GM23338 (cell line): ENCODE results near the gene COLQ.

ENCODE experiments used
- CREB1 ChIP-seq: fragments of 250-450 bp; sonication (Bioruptor Pico); IDR thresholded peaks from 2 replicates; pipeline ENCODE4 v1.5.0; 2020; ENCODE audit warnings: low read depth, mild to moderate bottlenecking, moderate library complexity
- CTCF ChIP-seq, 2 experiments: fragments of 200-600 bp in 1 of 2; sonication (generic) in 1 of 2; conservative IDR thresholded peaks; 2 replicates each; pipeline versions ENCODE4 v1.5.1 to v1.6.1; 2016 to 2017; ENCODE audit warnings: antibody characterized with exemption in 2 of 2, low read depth in 2 of 2, mild to moderate bottlenecking in 2 of 2, moderate library complexity in 1 of 2
- ETS1 ChIP-seq: IDR thresholded peaks from 2 replicates; pipeline ENCODE4 v1.6.1; 2016; ENCODE audit warnings: antibody characterized with exemption
- EZH2 ChIP-seq: fragments of 200-600 bp; sonication (generic); IDR thresholded peaks from one replicate; pipeline ENCODE4 v1.8.0; 2017; ENCODE audit warnings: antibody characterized with exemption, mild to moderate bottlenecking, low read depth; ENCODE audit not compliant: unreplicated experiment
- EZH2phosphoT487 ChIP-seq: fragments of 200-600 bp; sonication (generic); IDR thresholded peaks from one replicate; pipeline ENCODE4 v1.8.1; 2018; ENCODE audit warnings: antibody characterized with exemption; ENCODE audit not compliant: unreplicated experiment
- JUNB ChIP-seq: IDR thresholded peaks from one replicate; pipeline ENCODE4 v1.6.1; 2016; ENCODE audit warnings: antibody characterized with exemption; ENCODE audit not compliant: unreplicated experiment
- NANOG ChIP-seq: IDR thresholded peaks from 2 replicates; pipeline ENCODE4 v1.6.1; 2016; ENCODE audit warnings: antibody characterized with exemption, borderline replicate concordance
- POLR2AphosphoS5 ChIP-seq: IDR thresholded peaks from 2 replicates; pipeline ENCODE4 v1.6.1; 2016; ENCODE audit warnings: antibody characterized with exemption, low read depth
- STAT1 ChIP-seq: IDR thresholded peaks from one replicate; pipeline ENCODE4 v1.6.1; 2016; ENCODE audit warnings: antibody characterized with exemption; ENCODE audit not compliant: unreplicated experiment
- ZNF114 ChIP-seq: fragments of 250-450 bp; sonication (Bioruptor Pico); IDR thresholded peaks from 2 replicates; pipeline ENCODE4 v1.5.0; 2020; ENCODE audit warnings: mild to moderate bottlenecking, moderate library complexity
- ZNF331 ChIP-seq: fragments of 250-450 bp; sonication (Bioruptor Pico); IDR thresholded peaks from 2 replicates; pipeline ENCODE4 v1.5.0; 2020; ENCODE audit warnings: low read depth, mild to moderate bottlenecking, moderate library complexity
- ZNF462 ChIP-seq: fragments of 250-450 bp; sonication (Bioruptor Pico); IDR thresholded peaks from 2 replicates; pipeline ENCODE4 v1.5.0; 2020; ENCODE audit warnings: mild to moderate bottlenecking, moderate library complexity
- TF ChIP-seq, protein P1 (sequence below): IDR thresholded peaks from one replicate; pipeline ENCODE4 v1.6.1; 2018; ENCODE audit warnings: antibody characterized with exemption; ENCODE audit not compliant: unreplicated experiment

DNA sequence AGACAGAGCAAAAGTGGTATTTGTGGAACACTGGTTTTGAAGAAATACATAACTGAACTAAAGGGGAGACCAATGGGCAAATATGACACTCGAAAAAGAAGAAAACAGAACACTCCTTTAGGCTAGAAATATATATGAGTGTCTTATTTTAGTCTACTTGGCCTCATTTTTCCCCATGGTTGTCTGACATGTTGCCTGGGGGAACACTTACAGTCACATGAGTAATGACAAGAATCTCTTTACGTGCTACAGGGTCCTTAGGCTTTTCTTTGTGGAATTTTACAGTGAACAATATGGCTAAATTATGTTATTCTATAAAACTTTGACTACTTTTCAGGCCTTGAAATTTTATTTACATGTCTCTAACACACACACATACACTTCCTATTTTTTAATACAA is 111.7 kb downstream of the COLQ start:
- TF ChIP-seq JUNB, result no peak
- no peak for TF ChIP-seq CTCF (conservative IDR thresholded peaks at IDR 0.05; ENCODE audit: low read depth in 2 of 2)
- no peak for TF ChIP-seq EZH2
- TF ChIP-seq POLR2AphosphoS5, result no peak
- TF ChIP-seq ZNF114, result no peak
- TF ChIP-seq, protein P1, sequence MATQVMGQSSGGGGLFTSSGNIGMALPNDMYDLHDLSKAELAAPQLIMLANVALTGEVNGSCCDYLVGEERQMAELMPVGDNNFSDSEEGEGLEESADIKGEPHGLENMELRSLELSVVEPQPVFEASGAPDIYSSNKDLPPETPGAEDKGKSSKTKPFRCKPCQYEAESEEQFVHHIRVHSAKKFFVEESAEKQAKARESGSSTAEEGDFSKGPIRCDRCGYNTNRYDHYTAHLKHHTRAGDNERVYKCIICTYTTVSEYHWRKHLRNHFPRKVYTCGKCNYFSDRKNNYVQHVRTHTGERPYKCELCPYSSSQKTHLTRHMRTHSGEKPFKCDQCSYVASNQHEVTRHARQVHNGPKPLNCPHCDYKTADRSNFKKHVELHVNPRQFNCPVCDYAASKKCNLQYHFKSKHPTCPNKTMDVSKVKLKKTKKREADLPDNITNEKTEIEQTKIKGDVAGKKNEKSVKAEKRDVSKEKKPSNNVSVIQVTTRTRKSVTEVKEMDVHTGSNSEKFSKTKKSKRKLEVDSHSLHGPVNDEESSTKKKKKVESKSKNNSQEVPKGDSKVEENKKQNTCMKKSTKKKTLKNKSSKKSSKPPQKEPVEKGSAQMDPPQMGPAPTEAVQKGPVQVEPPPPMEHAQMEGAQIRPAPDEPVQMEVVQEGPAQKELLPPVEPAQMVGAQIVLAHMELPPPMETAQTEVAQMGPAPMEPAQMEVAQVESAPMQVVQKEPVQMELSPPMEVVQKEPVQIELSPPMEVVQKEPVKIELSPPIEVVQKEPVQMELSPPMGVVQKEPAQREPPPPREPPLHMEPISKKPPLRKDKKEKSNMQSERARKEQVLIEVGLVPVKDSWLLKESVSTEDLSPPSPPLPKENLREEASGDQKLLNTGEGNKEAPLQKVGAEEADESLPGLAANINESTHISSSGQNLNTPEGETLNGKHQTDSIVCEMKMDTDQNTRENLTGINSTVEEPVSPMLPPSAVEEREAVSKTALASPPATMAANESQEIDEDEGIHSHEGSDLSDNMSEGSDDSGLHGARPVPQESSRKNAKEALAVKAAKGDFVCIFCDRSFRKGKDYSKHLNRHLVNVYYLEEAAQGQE, result no peak
- no peak for TF ChIP-seq NANOG
- TF ChIP-seq CREB1 (CRISPR knock-in tag), result no peak
- TF ChIP-seq EZH2phosphoT487, result no peak
- no peak for TF ChIP-seq ZNF331 (CRISPR knock-in tag)
- TF ChIP-seq STAT1, result no peak
- no peak for TF ChIP-seq ETS1
- no peak for TF ChIP-seq ZNF462
